SU-DHL-6 (cell line): Measurements from ENCODE around the gene PPP1R14C.
A peak's percentile ranks its signal among the peaks of the same experiment; 100 is the strongest.

ENCODE experiments used
- CTCF ChIP-seq: fragments of 200-600 bp; sonication (generic); IDR thresholded peaks from one replicate; pipeline ENCODE4 v1.5.1; 2017; ENCODE audit warnings: antibody characterized with exemption, mild to moderate bottlenecking, low read length, moderate library complexity; ENCODE audit not compliant: insufficient read depth, poor library complexity, severe bottlenecking
- EZH2phosphoT487 ChIP-seq: fragments of 200-600 bp; sonication (generic), shearing (Covaris generic); conservative IDR thresholded peaks from 2 replicates; pipeline ENCODE4 v1.6.1; 2018; ENCODE audit warnings: mild to moderate bottlenecking, antibody characterized with exemption, low read length, moderate library complexity, mixed read lengths

GRCh38 chr6:150189122-150189521, 46.3 kb downstream of the PPP1R14C start:
- TF ChIP-seq CTCF, result peak; percentile 43
- no peak for TF ChIP-seq EZH2phosphoT487
